ENCODE results near the gene C1GALT1. TPM values are rescaled to one million over a fixed set of nuclear protein-coding genes. Genes with fewer than 3 reads are reported as not detected.
A peak's percentile ranks its signal among the peaks of the same experiment; 100 is the strongest.
"Not testable (repeated sequence)": the region's sequence is repeated elsewhere in the genome, so short reads cannot be mapped to it uniquely, and the experiment has no call there.

C1GALT1 gene
- total RNA-seq, 1 donor: 9.7 TPM

DNA sequence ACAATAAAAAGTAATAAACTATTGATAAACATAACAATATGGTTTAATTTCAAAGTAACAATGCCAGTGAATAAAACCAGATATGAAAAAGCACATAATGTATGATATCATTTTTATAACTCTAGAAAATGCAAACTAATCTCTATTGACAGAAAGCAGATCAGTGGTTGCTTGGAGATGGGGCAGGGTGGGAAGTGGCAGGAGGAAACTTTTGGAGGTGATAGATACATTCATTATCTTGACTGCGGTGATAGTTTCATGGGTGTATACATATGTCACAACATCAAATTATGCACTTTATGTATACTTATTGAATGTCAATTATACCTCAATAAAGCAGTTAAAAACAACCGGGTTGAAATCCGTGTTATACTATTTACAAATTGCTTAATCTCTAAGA, 16.0 kb upstream of the C1GALT1 start:
- DNase-seq (ENCODE audit: low read depth in 2 of 3, low spot score in 2 of 3): no peak

GRCh38 chr7:7169296-7169695, 13.0 kb upstream of the C1GALT1 start:
- no peak for DNase-seq (ENCODE audit: low read depth in 2 of 3, low spot score in 2 of 3)

- no peak for DNase-seq (ENCODE audit: low read depth in 2 of 3, low spot score in 2 of 3)
Measured at GRCh38 chr7:7173956-7174632, 8.2 kb upstream of the C1GALT1 start.

GRCh38 chr7:7175075-7175695, 7.2 kb upstream of the C1GALT1 start:
- DNase-seq (ENCODE audit: low read depth in 2 of 3, low spot score in 2 of 3): no peak

- no peak for DNase-seq (ENCODE audit: low read depth in 2 of 3, low spot score in 2 of 3)
Measured at GRCh38 chr7:7176406-7177043, 5.8 kb upstream of the C1GALT1 start.

GRCh38 chr7:7177044-7177517, 5.3 kb upstream of the C1GALT1 start:
- DNase-seq (ENCODE audit: low read depth in 2 of 3, low spot score in 2 of 3): no peak

DNA sequence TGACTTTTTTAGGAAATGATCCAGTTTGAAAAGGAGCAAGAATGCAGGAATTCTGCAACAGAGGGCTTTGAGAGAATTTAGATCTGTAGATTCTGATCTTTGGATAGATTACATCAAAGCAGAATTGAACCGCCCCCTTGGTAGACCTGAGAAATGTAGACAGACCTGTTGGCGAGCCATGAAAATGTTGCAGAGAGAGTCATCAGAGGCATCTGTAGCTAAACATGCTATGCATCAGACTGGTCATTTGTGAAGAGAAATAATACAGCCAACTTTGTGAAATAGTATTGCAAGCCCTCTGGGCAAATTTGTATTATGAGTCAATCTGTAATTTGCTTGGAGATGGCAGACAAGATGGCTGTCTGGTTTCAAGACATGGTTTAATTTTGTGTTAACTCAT, 4.3 kb upstream of the C1GALT1 start:
- DNase-seq (ENCODE audit: low read depth in 2 of 3, low spot score in 2 of 3): no peak

DNA sequence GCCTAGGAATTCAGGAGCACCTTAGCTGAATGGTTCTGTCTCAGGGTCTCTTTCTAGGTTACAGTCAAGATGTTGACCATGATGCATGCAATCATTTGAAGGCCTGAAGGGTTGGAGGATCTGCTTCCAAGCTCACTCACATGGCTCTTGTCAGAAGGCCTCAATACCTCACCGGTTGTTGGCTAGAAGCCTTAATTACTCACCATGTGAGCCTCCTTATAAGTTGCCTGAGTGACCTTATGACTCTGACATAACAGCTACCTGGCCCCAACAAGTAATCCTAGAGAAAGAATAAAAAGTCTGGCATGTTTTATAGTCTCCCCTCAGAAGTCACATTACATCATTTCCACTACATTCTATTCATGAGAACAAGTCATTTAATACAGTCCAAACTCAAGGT, 3.4 kb upstream of the C1GALT1 start:
- DNase-seq (ENCODE audit: low read depth in 2 of 3, low spot score in 2 of 3): no peak

DNA sequence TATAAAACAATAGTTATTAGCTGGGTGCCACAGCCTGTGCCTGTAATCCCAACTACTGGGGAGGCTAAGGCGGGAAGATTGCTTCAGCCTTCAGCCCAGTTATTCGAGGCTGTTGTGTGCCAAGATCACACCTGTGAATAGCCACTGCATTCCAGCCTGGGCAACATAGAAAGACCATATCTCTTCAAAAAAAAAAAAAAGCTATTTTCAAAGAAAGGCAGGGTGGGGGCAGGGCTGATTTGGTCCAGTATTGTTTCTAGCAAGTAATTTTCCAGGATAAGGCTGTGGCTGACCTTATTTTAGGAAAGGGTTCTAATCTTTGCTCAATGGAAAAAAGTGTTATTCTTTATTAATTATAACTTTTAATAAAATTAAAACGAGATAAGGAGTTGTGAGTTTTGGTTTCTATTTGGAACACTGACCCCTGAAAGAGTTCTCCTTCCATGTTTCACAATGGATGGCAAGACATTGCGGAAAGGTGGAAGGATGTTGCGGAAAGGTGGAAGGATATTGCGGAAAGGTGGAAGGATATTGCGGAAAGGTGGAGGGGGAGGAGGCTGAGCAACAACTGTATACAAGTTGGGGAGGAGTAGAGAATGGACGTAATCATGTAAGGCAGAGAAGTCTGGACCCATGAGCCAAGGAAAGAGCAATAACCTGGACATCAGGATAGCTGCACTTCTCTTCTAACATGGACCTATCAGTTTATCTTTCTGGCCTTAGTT, 1.5 kb upstream of the C1GALT1 start:
- no peak for DNase-seq (ENCODE audit: low read depth in 2 of 3, low spot score in 2 of 3)

DNA sequence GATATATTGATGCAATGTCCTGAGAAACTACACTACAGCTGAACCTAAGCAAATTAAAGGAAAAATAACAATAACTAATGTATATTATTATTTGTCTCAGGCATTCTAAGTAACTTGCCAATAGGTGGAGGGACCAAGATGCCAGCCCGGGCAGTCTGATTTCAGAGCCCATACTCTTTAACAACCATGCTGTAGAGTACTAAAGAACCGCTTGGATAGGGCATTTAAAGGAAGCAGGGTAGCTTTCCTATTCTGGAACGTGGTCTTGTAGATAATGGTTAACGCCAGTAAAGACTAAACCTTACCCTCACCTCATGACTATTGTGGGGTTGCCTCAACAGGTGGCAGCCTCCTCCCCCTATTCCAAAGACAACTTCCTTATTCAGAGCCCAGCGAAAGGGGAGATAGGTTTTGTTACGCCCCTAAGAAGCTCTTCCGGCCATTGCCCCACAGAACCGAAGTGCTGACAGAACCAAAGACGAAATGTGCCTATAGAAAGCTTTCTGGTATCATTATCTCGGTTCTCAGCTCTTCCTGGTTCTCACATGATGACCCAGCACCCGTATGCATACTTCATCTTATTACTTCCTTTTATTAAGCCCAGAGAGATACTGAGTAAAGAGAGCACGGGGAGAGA, 707 bp upstream of the C1GALT1 start:
- DNase-seq (ENCODE audit: low read depth in 2 of 3, low spot score in 2 of 3): peak in 2 of 3 donors; percentile 86 to 89

DNA sequence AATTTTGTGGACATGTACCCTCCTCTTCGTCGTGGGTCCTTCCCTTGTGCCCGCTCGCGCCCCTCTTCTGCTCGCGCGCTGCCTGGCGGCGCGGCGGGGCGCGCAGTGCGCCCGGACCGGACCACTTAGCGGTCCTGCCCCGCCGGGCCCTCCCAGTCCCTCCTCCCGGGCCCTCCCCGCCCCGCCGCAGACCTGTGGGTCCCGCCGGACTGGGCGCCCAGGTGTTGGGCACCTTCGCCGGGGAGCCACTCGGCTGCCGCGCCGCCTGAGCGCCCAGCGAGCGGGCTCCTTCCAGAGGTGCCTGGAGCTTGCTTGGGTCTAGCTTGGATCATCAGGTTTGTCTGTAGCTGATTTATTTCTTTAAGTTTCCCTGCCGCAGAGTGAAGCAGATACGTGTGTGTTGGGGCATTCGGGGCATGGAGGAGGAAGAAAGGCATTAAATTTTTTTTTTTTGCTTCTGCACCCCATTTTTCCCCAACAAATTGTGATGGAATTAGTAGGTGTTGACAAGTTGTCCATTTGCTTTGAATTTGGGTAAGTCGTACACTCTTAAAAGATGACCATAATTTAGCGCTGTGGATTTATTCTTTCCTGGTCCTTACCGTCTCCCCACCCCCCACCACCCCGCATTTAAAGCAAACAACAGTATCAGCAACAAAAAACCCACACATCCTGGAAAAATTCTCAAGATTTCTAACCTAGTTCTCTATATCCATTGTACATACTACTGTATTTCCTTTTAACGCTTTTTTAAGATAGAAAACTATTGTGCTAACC, 905 bp downstream of the C1GALT1 start:
- DNase-seq (ENCODE audit: low read depth in 2 of 3, low spot score in 2 of 3): peak in 2 of 3 donors; percentile 30 to 38

- DNase-seq (ENCODE audit: low read depth in 2 of 3, low spot score in 2 of 3): peak in 1 of 3 donors; percentile 9
Measured at GRCh38 chr7:7183838-7184463, 1.6 kb downstream of the C1GALT1 start.

DNA sequence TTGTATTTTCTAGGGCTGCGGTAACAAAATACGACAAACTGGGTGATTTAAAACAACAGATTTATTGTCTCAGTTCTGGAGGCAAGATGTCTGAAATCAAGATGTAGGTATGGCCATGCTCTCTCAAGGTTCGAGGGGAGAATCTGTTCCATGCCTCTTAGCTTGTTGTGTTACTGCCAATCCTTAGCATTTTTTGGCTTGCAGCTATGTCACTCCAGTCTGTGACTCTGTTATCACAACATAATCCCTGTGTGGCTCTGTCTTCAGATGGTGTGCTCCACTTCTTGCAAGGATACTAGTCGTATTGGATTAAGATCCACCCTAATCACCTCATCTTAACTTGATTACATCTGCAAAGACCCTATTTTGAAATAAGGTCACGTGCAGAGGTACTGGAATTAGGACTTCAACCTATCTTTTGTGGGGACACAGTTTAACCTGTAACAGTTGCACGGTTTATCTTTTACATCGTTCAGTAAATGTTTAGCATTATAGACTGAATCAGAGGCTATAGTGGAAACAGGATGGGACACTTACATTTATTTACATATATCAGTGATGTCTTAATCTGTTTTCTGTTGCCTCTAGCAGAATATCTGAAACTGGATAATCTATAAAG, 3.1 kb downstream of the C1GALT1 start:
- no peak for DNase-seq (ENCODE audit: low read depth in 2 of 3, low spot score in 2 of 3)

DNA sequence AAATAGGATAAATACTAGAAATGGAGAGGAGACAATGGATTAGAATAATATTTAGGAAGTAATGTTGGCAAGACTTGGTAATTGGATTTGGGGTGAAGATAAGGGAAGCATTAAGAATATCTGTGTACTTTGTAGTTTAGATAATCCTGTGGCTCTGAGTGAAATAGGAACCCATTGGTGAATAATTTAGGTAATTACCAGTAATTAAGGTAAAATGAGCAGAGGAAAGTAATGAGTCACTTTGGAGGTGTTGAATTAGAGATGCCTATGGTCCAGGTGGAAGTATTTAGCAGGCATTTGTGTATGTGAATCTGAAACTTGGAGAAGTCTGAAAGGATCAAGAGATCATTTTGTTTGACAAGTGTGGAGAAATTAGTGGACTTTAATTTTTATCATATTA, 5.7 kb downstream of the C1GALT1 start:
- DNase-seq (ENCODE audit: low read depth in 2 of 3, low spot score in 2 of 3): no peak

- no peak for DNase-seq (ENCODE audit: low read depth in 2 of 3, low spot score in 2 of 3)
Measured at GRCh38 chr7:7188742-7189141, 6.4 kb downstream of the C1GALT1 start.

- no peak for DNase-seq (ENCODE audit: low read depth in 2 of 3, low spot score in 2 of 3)
Measured at GRCh38 chr7:7190142-7190541, 7.8 kb downstream of the C1GALT1 start.

GRCh38 chr7:7191137-7191536, 8.8 kb downstream of the C1GALT1 start:
- DNase-seq (ENCODE audit: low read depth in 2 of 3, low spot score in 2 of 3): no peak

DNA sequence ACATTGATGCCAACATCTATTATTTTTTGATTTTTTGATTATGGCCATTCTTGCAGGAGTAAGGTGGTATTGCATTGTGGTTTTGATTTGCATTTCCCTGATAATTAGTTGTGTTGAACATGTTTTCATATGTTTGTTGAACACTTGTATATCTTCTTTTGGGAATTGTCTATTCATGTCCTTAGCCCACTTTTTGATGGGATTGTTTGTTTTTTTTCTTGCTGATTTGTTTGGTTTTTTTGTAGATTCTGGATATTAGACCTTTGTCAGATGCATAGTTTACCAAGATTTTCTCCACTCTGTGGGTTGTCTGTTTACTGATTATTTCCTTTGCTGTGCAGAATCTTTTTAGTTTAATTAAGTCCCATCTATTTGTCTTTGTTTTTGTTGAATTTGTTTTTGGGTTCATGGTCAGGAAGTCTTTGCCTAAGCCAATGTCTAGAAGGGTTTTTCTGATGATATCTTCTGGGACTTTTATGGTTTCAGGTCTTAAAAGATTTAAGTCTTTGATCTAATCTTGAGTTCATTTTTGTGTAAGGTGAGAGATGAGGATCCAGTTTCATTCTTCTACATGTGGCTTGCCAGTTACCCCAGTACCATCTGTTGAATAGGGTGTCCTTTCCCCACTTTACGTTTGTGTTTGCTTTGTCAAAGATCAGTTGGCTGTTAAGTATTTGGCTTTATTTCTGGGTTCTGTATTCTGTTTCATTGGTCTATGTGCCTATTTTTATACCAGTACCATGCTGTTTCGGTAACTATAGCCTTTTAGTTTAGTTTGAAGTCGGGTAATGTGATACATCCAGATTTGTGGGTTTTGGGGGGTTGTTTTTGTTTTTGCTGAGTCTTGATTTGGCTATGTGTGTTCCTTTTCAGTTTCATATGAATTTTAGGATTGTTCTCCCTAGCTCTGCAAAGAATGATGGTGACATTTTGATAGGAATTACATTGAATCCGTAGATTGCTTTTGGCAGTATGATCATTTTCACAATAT, 10.7 kb downstream of the C1GALT1 start:
- not testable (repeated sequence) for DNase-seq (ENCODE audit: low read depth in 2 of 3, low spot score in 2 of 3)

All from hematopoietic multipotent progenitor cell (in vitro differentiated cells).